MM.1S (cell line): ENCODE measurements around the gene IL22RA1.

Source experiments
- DNase-seq: peaks from one replicate; pipeline ENCODE4 v3.0.0-alpha.2; 2015
- H2AFZ ChIP-seq: fragments of 300-600 bp; sonication (generic); 2 replicates; pipeline ENCODE4 v1.6.0; 2016; ENCODE audit warnings: antibody characterized with exemption, low read length
- H3F3A ChIP-seq: fragments of 300-600 bp; sonication (generic); 2 replicates; pipeline ENCODE4 v1.6.1; 2016; ENCODE audit warnings: mild to moderate bottlenecking, antibody characterized with exemption, low read length, moderate library complexity, mixed read lengths; ENCODE audit not compliant: insufficient read depth
- H3K27ac ChIP-seq: fragments of 300-600 bp; sonication (generic); 2 replicates; pipeline ENCODE4 v1.5.1; 2016; ENCODE audit warnings: mild to moderate bottlenecking, low read length
- H3K27me3 ChIP-seq: fragments of 300-600 bp; sonication (generic); replicated peaks from 2 replicates; pipeline ENCODE4 v1.6.0; 2016; ENCODE audit warnings: low read length; ENCODE audit not compliant: insufficient read depth
- H3K36me3 ChIP-seq: fragments of 300-600 bp; sonication (generic); replicated peaks from 2 replicates; pipeline ENCODE4 v1.6.1; 2016; ENCODE audit warnings: mild to moderate bottlenecking, low read length, mixed read lengths; ENCODE audit not compliant: insufficient read depth
- H3K4me1 ChIP-seq: fragments of 300-600 bp; sonication (generic); 2 replicates; pipeline ENCODE4 v1.6.1; 2016; ENCODE audit warnings: low read length, mixed read lengths
- H3K4me2 ChIP-seq: fragments of 300-600 bp; sonication (generic); 2 replicates; pipeline ENCODE4 v1.6.0; 2016; ENCODE audit warnings: low read depth, low read length
- H3K4me3 ChIP-seq: fragments of 300-600 bp; sonication (generic); 2 replicates; pipeline ENCODE4 v1.5.1; 2016; ENCODE audit warnings: low read length, mixed read lengths
- H3K79me2 ChIP-seq: fragments of 300-600 bp; sonication (generic); 2 replicates; pipeline ENCODE4 v1.6.1; 2016; ENCODE audit warnings: mixed run types, low read length, mixed read lengths
- H3K9ac ChIP-seq: fragments of 300-600 bp; sonication (generic); 2 replicates; pipeline ENCODE4 v1.6.1; 2016; ENCODE audit warnings: low read length, mixed read lengths
- H3K9me2 ChIP-seq: fragments of 300-600 bp; sonication (generic); replicated peaks from 2 replicates; pipeline ENCODE4 v1.6.1; 2016; ENCODE audit warnings: mild to moderate bottlenecking, low read length, mixed read lengths; ENCODE audit not compliant: insufficient read depth
- H3K9me3 ChIP-seq: fragments of 300-600 bp; sonication (generic); replicated peaks from 2 replicates; pipeline ENCODE4 v1.6.1; 2016; ENCODE audit warnings: mild to moderate bottlenecking, low read length, mixed read lengths; ENCODE audit not compliant: insufficient read depth
- H4K20me1 ChIP-seq: fragments of 300-600 bp; sonication (generic); 2 replicates; pipeline ENCODE4 v1.6.1; 2016; ENCODE audit warnings: mild to moderate bottlenecking, low read length, moderate library complexity, mixed read lengths; ENCODE audit not compliant: insufficient read depth
- CTCF ChIP-seq: fragments of 300-600 bp; sonication (generic); IDR thresholded peaks from 2 replicates; pipeline ENCODE4 v1.5.1; 2016; ENCODE audit warnings: antibody characterized with exemption, low read length, mixed read lengths
- EZH2 ChIP-seq: fragments of 300-600 bp; sonication (generic); optimal IDR thresholded peaks from 2 replicates; pipeline ENCODE3; 2017; ENCODE audit warnings: low read depth, mild to moderate bottlenecking, antibody characterized with exemption, low read length, mixed read lengths
- EZH2phosphoT487 ChIP-seq: fragments of 300-600 bp; sonication (generic); IDR thresholded peaks from 2 replicates; pipeline ENCODE4 v1.6.1; 2018; ENCODE audit warnings: antibody characterized with exemption, low read length

The IL22RA1 gene

GRCh38 chr1:24113641-24114033 lies 29.3 kb downstream of the IL22RA1 start:
- no peaks in the 10 kb centered on the region for H4K20me1 ChIP-seq
- no peak overlapping the region for H3K4me2 ChIP-seq
- no peak overlapping the region for H3K27ac ChIP-seq
- H3K4me3 ChIP-seq: no peak overlapping the region
- no peaks in the 10 kb centered on the region for H3K9me2 ChIP-seq
- H3K9ac ChIP-seq: no peak overlapping the region
- no peaks in the 10 kb centered on the region for H3K36me3 ChIP-seq
- no peak for DNase-seq
- H3K27me3 ChIP-seq: no peaks in the 10 kb centered on the region
- no peaks in the 10 kb centered on the region for H3K4me1 ChIP-seq
- no peak for TF ChIP-seq EZH2phosphoT487
- H3F3A ChIP-seq: no peaks in the 10 kb centered on the region
- H3K9me3 ChIP-seq: no peaks in the 10 kb centered on the region
- no peak overlapping the region for H2AFZ ChIP-seq
- no peaks in the 10 kb centered on the region for H3K79me2 ChIP-seq

- H3K27me3 ChIP-seq: no peaks in the 10 kb centered on the region
- no peaks in the 10 kb centered on the region for H3F3A ChIP-seq
- peak; percentile 67 for DNase-seq
- H2AFZ ChIP-seq: 0 out of 2 replicates have a peak within 1 kb of the TSS, but pooled peaks have one; percentile 16
- H3K27ac ChIP-seq: no peak within 1 kb of the TSS
- peak within 1 kb of the TSS; percentile 50; the same call in 1 of the 2 replicates for H3K4me2 ChIP-seq
- H3K4me3 ChIP-seq: peak within 1 kb of the TSS; percentile 34; the same call in 1 of the 2 replicates
- no peak for TF ChIP-seq EZH2
- no peak for TF ChIP-seq EZH2phosphoT487
- peak; percentile 66 for TF ChIP-seq CTCF
- no peaks in the 10 kb centered on the region for H3K36me3 ChIP-seq
- no peak within 1 kb of the TSS for H3K9ac ChIP-seq
- no peaks in the 10 kb centered on the region for H4K20me1 ChIP-seq
- H3K9me3 ChIP-seq: no peaks in the 10 kb centered on the region
- H3K4me1 ChIP-seq: no peaks in the 10 kb centered on the region
- H3K9me2 ChIP-seq: no peaks in the 10 kb centered on the region
- no peaks in the 10 kb centered on the region for H3K79me2 ChIP-seq
Measured at GRCh38 chr1:24111996-24112779, 30.8 kb downstream of the IL22RA1 start, which contains the start of gene MYOM3. Gene MYOM3 (minus strand): TSS chr1:24112135. CDS start chr1:24108636, 3,499 bp downstream.

- no peak overlapping the region for H3K9ac ChIP-seq
- H3K4me3 ChIP-seq: no peak overlapping the region
Measured at GRCh38 chr1:24111262-24111995, 31.5 kb downstream of the IL22RA1 start.

More at GRCh38 chr1:24111262-24111995, 31.5 kb downstream of the IL22RA1 start:
- Histone ChIP-seq H2AFZ (no peak overlapping the region), H3K36me3 (no peaks in the 10 kb centered on the region), H3K9me3 (no peaks in the 10 kb centered on the region), H3K4me1 (no peaks in the 10 kb centered on the region), H3K27me3 (no peaks in the 10 kb centered on the region), H3K79me2 (no peaks in the 10 kb centered on the region), H3F3A (no peaks in the 10 kb centered on the region), H3K27ac (no peak overlapping the region), H3K4me2 (no peak overlapping the region), H4K20me1 (no peaks in the 10 kb centered on the region), H3K9me2 (no peaks in the 10 kb centered on the region)
- no peak for DNase-seq
- no peak for TF ChIP-seq EZH2
- TF ChIP-seq EZH2phosphoT487: no peak
- TF ChIP-seq CTCF: no peak
